Fibroblast of skin of left quadriceps (primary cell): Measurements from ENCODE around the gene TLK2.
"Not testable (repeated sequence)": the region's sequence is repeated elsewhere in the genome, so short reads cannot be mapped to it uniquely, and the experiment has no call there.

Experiments
- DNase-seq, 2 experiments: peaks; one replicate each; pipeline ENCODE4 v3.0.0-alpha.2; 2013; ENCODE audit warnings: low read depth in 2 of 2

The TLK2 gene

GRCh38 chr17:62558941-62559340 is 80.3 kb downstream of the TLK2 start:
- not testable (repeated sequence) for DNase-seq

- not testable (repeated sequence) for DNase-seq
These were observed 82.3 kb downstream of the TLK2 start for GRCh38 chr17:62560971-62561370.

GRCh38 chr17:62562656-62563055 is 84.0 kb downstream of the TLK2 start:
- peak; percentile 26 to 30 for DNase-seq

GRCh38 chr17:62565817-62566216 is 87.2 kb downstream of the TLK2 start:
- DNase-seq, result peak; percentile 41 to 49

- DNase-seq, result no peak
These were observed 88.5 kb downstream of the TLK2 start for GRCh38 chr17:62566996-62567578.

GRCh38 chr17:62572488-62572887 is 93.9 kb downstream of the TLK2 start:
- no peak for DNase-seq

- no peak for DNase-seq
These were observed 94.3 kb downstream of the TLK2 start for GRCh38 chr17:62572888-62573401.

GRCh38 chr17:62573480-62574117 is 95.0 kb downstream of the TLK2 start:
- DNase-seq, result no peak

GRCh38 chr17:62576382-62576781 is 97.8 kb downstream of the TLK2 start:
- DNase-seq, result no peak

- no peak for DNase-seq
These were observed 100.3 kb downstream of the TLK2 start for GRCh38 chr17:62578757-62579487.

GRCh38 chr17:62580947-62581346 is 102.3 kb downstream of the TLK2 start:
- DNase-seq, result no peak

GRCh38 chr17:62581764-62582163 is 103.1 kb downstream of the TLK2 start:
- DNase-seq, result no peak

GRCh38 chr17:62587554-62587953 is 108.9 kb downstream of the TLK2 start:
- no peak for DNase-seq

GRCh38 chr17:62588109-62588508 is 109.5 kb downstream of the TLK2 start:
- no peak for DNase-seq

- DNase-seq, result no peak
These were observed 112.7 kb downstream of the TLK2 start for GRCh38 chr17:62591333-62591732.

GRCh38 chr17:62591822-62592221 is 113.2 kb downstream of the TLK2 start:
- DNase-seq, result not testable (repeated sequence)

GRCh38 chr17:62592341-62593099 is 113.9 kb downstream of the TLK2 start:
- no peak for DNase-seq

- no peak for DNase-seq
These were observed 116.9 kb downstream of the TLK2 start for GRCh38 chr17:62595484-62595883.

GRCh38 chr17:62596662-62597061 is 118.0 kb downstream of the TLK2 start:
- no peak for DNase-seq

GRCh38 chr17:62597150-62597549 is 118.5 kb downstream of the TLK2 start:
- DNase-seq, result no peak

GRCh38 chr17:62597920-62598319 is 119.3 kb downstream of the TLK2 start:
- peak in 1 of 2 experiments; percentile 9 for DNase-seq
